ENCODE data around the gene MGLL.

The MGLL gene

GRCh38 chr3:127749361-127749760 is 73.0 kb downstream of the MGLL start:
- H4K8ac ChIP-seq (ENCODE audit: low read depth, low read length), result no peak overlapping the region
- no peak overlapping the region for H2BK12ac ChIP-seq (ENCODE audit: low read length)
- no peak overlapping the region for H2AK5ac ChIP-seq (ENCODE audit: low read length)
- peaks cover 2% of the 10 kb centered on the region for H3K9me3 ChIP-seq (ENCODE audit: insufficient read depth, low read depth, low read length)
- H2BK120ac ChIP-seq (ENCODE audit: insufficient read depth, low read length, poor library complexity), result no peak overlapping the region
- no peak for DNase-seq
- H3K27ac ChIP-seq (ENCODE audit: low read depth, low read length), result no peak overlapping the region
- no peaks in the 10 kb centered on the region for H3K79me1 ChIP-seq (ENCODE audit: low read length)
- no peak overlapping the region for H3K14ac ChIP-seq (ENCODE audit: low read length)
- H3K27me3 ChIP-seq (ENCODE audit: insufficient read depth, low read length), result no peaks in the 10 kb centered on the region
- WGBS (ENCODE audit: extremely low coverage, insufficient coverage, insufficient read length), result no CpG with 5 or more reads among the region's 3 CpGs
- no peak overlapping the region for H3K18ac ChIP-seq (ENCODE audit: low read length)
- H2AFZ ChIP-seq (ENCODE audit: insufficient read depth, low read length, poor library complexity), result no peak overlapping the region
- no peak overlapping the region for H3K4me2 ChIP-seq (ENCODE audit: low read length)
- H3K79me2 ChIP-seq (ENCODE audit: control insufficient read depth, insufficient read depth, low read length, poor library complexity), result no peaks in the 10 kb centered on the region
- H3K36me3 ChIP-seq (ENCODE audit: control insufficient read depth in 1 of 2, insufficient read depth in 2 of 2, low read length in 2 of 2), result no peaks in the 10 kb centered on the region
- no peak overlapping the region for H3K9ac ChIP-seq (ENCODE audit: low read length)
- no peak overlapping the region for H4K91ac ChIP-seq (ENCODE audit: low read depth, low read length)
- no peak overlapping the region for H3K23ac ChIP-seq (ENCODE audit: low read length)
- H2BK5ac ChIP-seq (ENCODE audit: low read depth, low read length, poor library complexity), result no peak overlapping the region
- H3K4me3 ChIP-seq (ENCODE audit: low read depth, low read length), result no peak overlapping the region
- H3K4ac ChIP-seq (ENCODE audit: low read depth, low read length), result no peak overlapping the region
- H3K4me1 ChIP-seq (ENCODE audit: control insufficient read depth in 1 of 2, insufficient read depth in 2 of 2, low read length in 2 of 2), result peaks cover 9 to 10% of the 10 kb centered on the region in 2 experiments
- H4K12ac ChIP-seq (ENCODE audit: low read depth, low read length), result no peak overlapping the region

DNA sequence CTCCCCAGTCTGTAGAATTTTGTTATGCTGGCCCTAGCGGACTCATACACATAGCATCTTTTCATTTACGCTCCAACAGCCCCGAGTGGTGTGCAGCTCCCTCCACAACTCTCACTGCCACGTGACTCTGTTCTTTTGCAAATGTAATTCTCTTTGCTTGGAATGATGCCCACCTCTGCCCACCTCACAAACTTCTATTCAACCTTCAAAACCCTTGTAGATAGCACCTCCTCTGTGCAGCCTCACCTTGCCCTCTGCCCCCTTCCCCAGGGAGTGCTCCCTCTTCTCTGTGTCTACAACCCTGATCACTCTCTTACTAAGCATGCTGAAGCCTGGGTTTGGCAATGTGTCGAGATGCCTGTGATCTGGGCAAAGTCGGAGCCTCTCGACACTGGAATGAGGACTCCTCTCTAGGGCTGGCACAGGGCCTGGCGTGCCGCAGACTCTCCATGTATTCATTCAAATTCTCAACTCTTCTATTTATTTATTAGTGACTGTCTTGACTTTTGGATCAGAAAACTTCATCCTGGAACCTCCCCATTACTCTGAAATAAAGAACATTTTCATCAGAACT is 73.5 kb downstream of the MGLL start:
- Histone ChIP-seq H3K14ac (ENCODE audit: low read length) (no peak overlapping the region), H3K4me2 (ENCODE audit: low read length) (no peak overlapping the region), H3K4me3 (ENCODE audit: low read depth, low read length) (no peak overlapping the region), H3K27me3 (ENCODE audit: insufficient read depth, low read length) (no peaks in the 10 kb centered on the region), H3K27ac (ENCODE audit: low read depth, low read length) (no peak overlapping the region), H2AFZ (ENCODE audit: insufficient read depth, low read length, poor library complexity) (no peak overlapping the region), H3K18ac (ENCODE audit: low read length) (no peak overlapping the region), H4K91ac (ENCODE audit: low read depth, low read length) (no peak overlapping the region), H2BK120ac (ENCODE audit: insufficient read depth, low read length, poor library complexity) (no peak overlapping the region), H3K23ac (ENCODE audit: low read length) (no peak overlapping the region), H3K36me3 (ENCODE audit: control insufficient read depth in 1 of 2, insufficient read depth in 2 of 2, low read length in 2 of 2) (no peaks in the 10 kb centered on the region), H2AK5ac (ENCODE audit: low read length) (no peak overlapping the region), H4K12ac (ENCODE audit: low read depth, low read length) (no peak overlapping the region), H3K4me1 (ENCODE audit: control insufficient read depth in 1 of 2, insufficient read depth in 2 of 2, low read length in 2 of 2) (peaks cover 10 to 11% of the 10 kb centered on the region in 2 experiments), H3K9me3 (ENCODE audit: insufficient read depth, low read depth, low read length) (peaks cover 2% of the 10 kb centered on the region), H3K79me2 (ENCODE audit: control insufficient read depth, insufficient read depth, low read length, poor library complexity) (no peaks in the 10 kb centered on the region), H2BK5ac (ENCODE audit: low read depth, low read length, poor library complexity) (no peak overlapping the region), H3K9ac (ENCODE audit: low read length) (no peak overlapping the region), H4K8ac (ENCODE audit: low read depth, low read length) (no peak overlapping the region), H2BK12ac (ENCODE audit: low read length) (no peak overlapping the region), H3K79me1 (ENCODE audit: low read length) (no peaks in the 10 kb centered on the region), H3K4ac (ENCODE audit: low read depth, low read length) (no peak overlapping the region)
- WGBS (ENCODE audit: extremely low coverage, insufficient coverage, insufficient read length), result no CpG with 5 or more reads among the region's 9 CpGs
- DNase-seq, result no peak

DNA sequence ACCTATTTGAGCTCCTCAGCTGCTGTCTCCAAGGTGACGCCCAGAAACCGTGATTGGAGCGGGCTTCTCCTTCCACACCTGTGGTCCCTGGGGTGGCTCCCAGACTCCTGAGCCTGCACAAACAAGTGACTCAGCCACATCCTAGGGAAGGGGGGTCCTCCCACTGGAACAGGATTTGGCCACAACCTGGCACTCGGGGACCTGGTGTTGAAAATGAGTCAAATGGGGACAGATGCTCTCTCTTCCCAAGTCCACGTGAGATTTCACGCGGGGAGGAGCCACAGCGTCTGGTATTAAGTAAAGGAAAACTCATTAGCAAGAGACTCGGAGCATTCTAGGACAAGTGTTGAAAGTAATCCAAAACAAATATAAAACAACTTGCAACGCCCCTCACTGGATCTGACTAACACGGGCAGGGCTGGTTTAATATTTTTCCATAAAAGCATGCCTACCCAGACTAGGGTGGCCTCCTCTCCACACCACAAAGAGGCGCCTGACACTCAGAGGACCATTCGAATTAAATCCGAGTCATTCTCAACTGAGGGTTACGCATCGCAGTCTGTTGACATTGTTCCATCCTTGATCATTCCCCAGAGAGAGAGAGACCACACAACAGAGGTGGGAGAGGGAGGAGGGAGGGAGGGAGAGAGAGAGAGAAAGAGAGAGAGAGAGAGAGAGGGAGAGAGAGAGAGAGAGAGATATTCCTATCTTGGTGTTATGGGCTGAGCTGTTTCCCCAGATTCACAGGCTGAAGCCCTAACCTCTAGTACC is 74.4 kb downstream of the MGLL start:
- H3K23ac ChIP-seq (ENCODE audit: low read length), result no peak overlapping the region
- H2BK5ac ChIP-seq (ENCODE audit: low read depth, low read length, poor library complexity), result no peak overlapping the region
- H4K12ac ChIP-seq (ENCODE audit: low read depth, low read length), result no peak overlapping the region
- H3K27ac ChIP-seq (ENCODE audit: low read depth, low read length), result no peak overlapping the region
- no peak overlapping the region for H4K8ac ChIP-seq (ENCODE audit: low read depth, low read length)
- no peak overlapping the region for H3K4me2 ChIP-seq (ENCODE audit: low read length)
- H3K79me1 ChIP-seq (ENCODE audit: low read length), result no peaks in the 10 kb centered on the region
- DNase-seq, result no peak
- no peaks in the 10 kb centered on the region for H3K9me3 ChIP-seq (ENCODE audit: insufficient read depth, low read depth, low read length)
- H3K14ac ChIP-seq (ENCODE audit: low read length), result no peak overlapping the region
- H3K4me1 ChIP-seq (ENCODE audit: control insufficient read depth in 1 of 2, insufficient read depth in 2 of 2, low read length in 2 of 2), result peaks cover 10 to 11% of the 10 kb centered on the region in 2 experiments
- no peak overlapping the region for H3K4me3 ChIP-seq (ENCODE audit: low read depth, low read length)
- H3K79me2 ChIP-seq (ENCODE audit: control insufficient read depth, insufficient read depth, low read length, poor library complexity), result no peaks in the 10 kb centered on the region
- H2BK12ac ChIP-seq (ENCODE audit: low read length), result no peak overlapping the region
- no peak overlapping the region for H4K91ac ChIP-seq (ENCODE audit: low read depth, low read length)
- H3K18ac ChIP-seq (ENCODE audit: low read length), result no peak overlapping the region
- H3K36me3 ChIP-seq (ENCODE audit: control insufficient read depth in 1 of 2, insufficient read depth in 2 of 2, low read length in 2 of 2), result no peaks in the 10 kb centered on the region
- WGBS (ENCODE audit: extremely low coverage, insufficient coverage, insufficient read length), result no CpG with 5 or more reads among the region's 16 CpGs
- no peak overlapping the region for H3K4ac ChIP-seq (ENCODE audit: low read depth, low read length)
- H2AFZ ChIP-seq (ENCODE audit: insufficient read depth, low read length, poor library complexity), result no peak overlapping the region
- H3K9ac ChIP-seq (ENCODE audit: low read length), result no peak overlapping the region
- no peaks in the 10 kb centered on the region for H3K27me3 ChIP-seq (ENCODE audit: insufficient read depth, low read length)
- H2AK5ac ChIP-seq (ENCODE audit: low read length), result no peak overlapping the region
- no peak overlapping the region for H2BK120ac ChIP-seq (ENCODE audit: insufficient read depth, low read length, poor library complexity)

DNA sequence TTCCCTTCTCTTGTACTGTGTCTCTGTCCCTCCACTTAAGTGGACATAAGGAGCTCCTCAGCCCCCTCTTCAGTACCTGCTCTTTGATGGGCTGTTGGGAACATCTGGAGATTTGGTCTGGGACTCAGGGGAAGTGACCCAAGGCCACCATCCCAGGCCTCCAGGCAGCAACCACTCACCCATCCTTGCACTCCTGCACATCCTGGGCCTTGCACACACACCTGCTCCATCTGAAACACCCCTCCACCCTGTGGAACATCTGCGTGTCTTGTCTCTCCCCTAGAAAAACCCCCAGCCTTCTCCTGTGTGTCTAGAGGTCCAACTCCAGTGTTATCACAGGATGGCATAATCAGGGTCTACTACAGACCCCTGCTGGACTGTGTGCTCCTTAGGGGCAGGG is 75.2 kb downstream of the MGLL start:
- Histone ChIP-seq H4K91ac (ENCODE audit: low read depth, low read length) (peak overlapping the region; percentile 31), H3K23ac (ENCODE audit: low read length) (no peak overlapping the region), H2BK5ac (ENCODE audit: low read depth, low read length, poor library complexity) (no peak overlapping the region), H3K4me3 (ENCODE audit: low read depth, low read length) (no peak overlapping the region), H3K9me3 (ENCODE audit: insufficient read depth, low read depth, low read length) (no peaks in the 10 kb centered on the region), H3K27me3 (ENCODE audit: insufficient read depth, low read length) (no peaks in the 10 kb centered on the region), H3K36me3 (ENCODE audit: control insufficient read depth in 1 of 2, insufficient read depth in 2 of 2, low read length in 2 of 2) (no peaks in the 10 kb centered on the region), H3K9ac (ENCODE audit: low read length) (no peak overlapping the region), H2AK5ac (ENCODE audit: low read length) (no peak overlapping the region), H3K18ac (ENCODE audit: low read length) (no peak overlapping the region), H2AFZ (ENCODE audit: insufficient read depth, low read length, poor library complexity) (peak overlapping the region; percentile 50), H3K27ac (ENCODE audit: low read depth, low read length) (no peak overlapping the region), H2BK120ac (ENCODE audit: insufficient read depth, low read length, poor library complexity) (no peak overlapping the region), H2BK12ac (ENCODE audit: low read length) (peak overlapping the region; percentile 16), H4K8ac (ENCODE audit: low read depth, low read length) (no peak overlapping the region), H3K4me1 (ENCODE audit: control insufficient read depth in 1 of 2, insufficient read depth in 2 of 2, low read length in 2 of 2) (peaks cover 10 to 11% of the 10 kb centered on the region in 2 experiments), H3K4ac (ENCODE audit: low read depth, low read length) (no peak overlapping the region), H3K79me2 (ENCODE audit: control insufficient read depth, insufficient read depth, low read length, poor library complexity) (no peaks in the 10 kb centered on the region), H4K12ac (ENCODE audit: low read depth, low read length) (no peak overlapping the region), H3K79me1 (ENCODE audit: low read length) (no peaks in the 10 kb centered on the region), H3K14ac (ENCODE audit: low read length) (peak overlapping the region; percentile 45), H3K4me2 (ENCODE audit: low read length) (no peak overlapping the region)
- no CpG with 5 or more reads among the region's 1 CpG for WGBS (ENCODE audit: extremely low coverage, insufficient coverage, insufficient read length)
- DNase-seq, result no peak

All from trophoblast cell (in vitro differentiated cells and primary cell).